Gastrocnemius medialis (tissue), 4 donors: ENCODE results near the gene GMPPB. TPM values are rescaled to one million over a fixed set of nuclear protein-coding genes. Genes with fewer than 3 reads are reported as not detected.

Source experiments
- ATAC-seq, 2 donors: fragments of 150-250 bp; one replicate each; pipeline ENCODE4 v1.9.1; 2016
- DNase-seq, 2 donors: peaks; one replicate each; pipeline ENCODE4 v3.0.0-alpha.2; 2019
- H3K27ac ChIP-seq, 4 donors: fragments of 200-600 bp; sonication (generic); 1 replicate in 1 of 4; 2 replicates in 3 of 4; pipeline ENCODE4 v1.5.1; 2016 to 2018; ENCODE audit warnings: mild to moderate bottlenecking in 2 of 4, moderate library complexity in 1 of 4
- H3K27me3 ChIP-seq, 3 donors: fragments of 200-600 bp; sonication (generic) in 2 of 3; 1 replicate in 1 of 3; 2 replicates in 2 of 3; pipeline versions ENCODE4 v1.5.1 to v1.6.0; 2016 to 2019; ENCODE audit warnings: mild to moderate bottlenecking in 1 of 3, moderate library complexity in 1 of 3
- H3K36me3 ChIP-seq, 2 donors: fragments of 200-600 bp; sonication (generic) in 1 of 2; one replicate each; pipeline ENCODE4 v1.5.1; 2017 to 2018
- H3K4me1 ChIP-seq, 2 donors: fragments of 200-600 bp; sonication (generic) in 1 of 2; one replicate each; pipeline ENCODE4 v1.5.1; 2016 to 2017; ENCODE audit warnings: mild to moderate bottlenecking in 2 of 2
- H3K4me3 ChIP-seq, 4 donors: fragments of 200-600 bp; sonication (generic) in 3 of 4; 1 replicate in 1 of 4; 2 replicates in 3 of 4; pipeline ENCODE4 v1.5.1; 2016 to 2019; ENCODE audit warnings: mild to moderate bottlenecking in 2 of 4
- H3K9me3 ChIP-seq, 3 donors: fragments of 200-600 bp; sonication (generic) in 2 of 3; 1 replicate in 1 of 3; 2 replicates in 2 of 3; pipeline ENCODE4 v1.5.1; 2016 to 2019
- CTCF ChIP-seq, 5 experiments: fragments of 450-650 bp in 3 of 5; fragments of 200-600 bp in 2 of 5; sonication (generic) in 2 of 5; IDR thresholded peaks in 4 of 5; conservative IDR thresholded peaks in 1 of 5; 1 replicate in 4 of 5; 2 replicates in 1 of 5; pipeline ENCODE4 v1.5.1; 2016 to 2019; ENCODE audit warnings: antibody characterized with exemption in 5 of 5, mild to moderate bottlenecking in 3 of 5, moderate library complexity in 3 of 5
- POLR2A ChIP-seq, 2 donors: fragments of 450-650 bp; IDR thresholded peaks; one replicate each; pipeline ENCODE4 v1.6.1; 2017; ENCODE audit warnings: antibody characterized with exemption in 2 of 2, mild to moderate bottlenecking in 2 of 2, moderate library complexity in 2 of 2
- in situ Hi-C, 4 donors: fragments of 200-750 bp; cut with MboI; loops; one replicate each; pipeline versions ENCODE4 v1.15.0 to v1.8.0; 2017; ENCODE audit warnings: low sequenced_read_pairs in 4 of 4
- intact Hi-C: fragments of 100-400 bp; cut with DNase I; formaldehyde crosslinking; loops from one replicate; pipeline ENCODE4 v1.15.1; 2023; ENCODE audit warnings: low total_unique reads
- total RNA-seq, 4 donors: library from RNA; depleted of rRNA; stranded (reverse); fragments of >200 nt; gene quantifications; one replicate each; pipeline versions ENCODE4 v1.1.0 to v1.2.3, GENCODE V29; 2016

GMPPB gene
- total RNA-seq, 4 donors from 2014 or later = 14.2 to 26.1 (median 17.0) TPM

GRCh38 chr3:49722896-49723295 is 855 bp downstream of the GMPPB start:
- peak overlapping the region; percentile 88 to 100 (median 96) for H3K27ac ChIP-seq
- peaks cover 27 to 41% of the 10 kb centered on the region in 2 donors for H3K4me1 ChIP-seq
- peak overlapping the region; percentile 79 to 99 (median 92) for H3K4me3 ChIP-seq
- ATAC-seq (no peak), DNase-seq (no peak)
- intact Hi-C loops = loop anchor here (2.0 kb wide), 1 partner anchor 80 kb away; the partner anchor contains the start of gene INKA1
- in situ Hi-C loops = no loop called here
- H3K9me3 ChIP-seq = no peaks in the 10 kb centered on the region
- no peaks in the 10 kb centered on the region for H3K27me3 ChIP-seq
- peaks cover 0 to 39% of the 10 kb centered on the region in 2 donors for H3K36me3 ChIP-seq
- TF ChIP-seq POLR2A (IDR thresholded peaks at IDR 0.05) (no peak), CTCF (IDR thresholded peaks at IDR 0.05 in 4 of 5, conservative IDR thresholded peaks at IDR 0.05 in 1 of 5) (no peak)

- Histone ChIP-seq H3K36me3 (peaks cover 0 to 33% of the 10 kb centered on the region in 2 donors), H3K9me3 (no peaks in the 10 kb centered on the region), H3K27ac (peak overlapping the region; percentile 88 to 100 (median 96)), H3K4me1 (peaks cover 27 to 41% of the 10 kb centered on the region in 2 donors), H3K27me3 (no peaks in the 10 kb centered on the region), H3K4me3 (peak overlapping the region in 2 of 4 donors; percentile 90 to 99)
- in situ Hi-C loops (no loop called here), intact Hi-C loops (loop anchor here (2.0 kb wide), 1 partner anchor 81 kb away; the partner anchor contains the start of gene INKA1)
- TF ChIP-seq POLR2A (IDR thresholded peaks at IDR 0.05) = no peak
- no peak for TF ChIP-seq CTCF (IDR thresholded peaks at IDR 0.05 in 4 of 5, conservative IDR thresholded peaks at IDR 0.05 in 1 of 5)
- ATAC-seq (no peak), DNase-seq (peak in 1 of 2 donors; percentile 22)
Observed at GRCh38 chr3:49721896-49722781, 1.6 kb downstream of the GMPPB start.

- H3K36me3 ChIP-seq = peaks cover 0 to 27% of the 10 kb centered on the region in 2 donors
Observed at GRCh38 chr3:49721596-49721895, 2.2 kb downstream of the GMPPB start.

GRCh38 chr3:49720855-49721595 is 2.7 kb downstream of the GMPPB start:
- DNase-seq (peak in 1 of 2 donors; percentile 34), ATAC-seq (no peak)
- no peak for TF ChIP-seq CTCF (IDR thresholded peaks at IDR 0.05 in 4 of 5, conservative IDR thresholded peaks at IDR 0.05 in 1 of 5)
- TF ChIP-seq POLR2A (IDR thresholded peaks at IDR 0.05) = no peak
- intact Hi-C loops (no loop called here), in situ Hi-C loops (no loop called here)
- Histone ChIP-seq H3K36me3 (peaks cover 0 to 26% of the 10 kb centered on the region in 2 donors), H3K4me3 (no peak overlapping the region), H3K27me3 (no peaks in the 10 kb centered on the region), H3K9me3 (no peaks in the 10 kb centered on the region), H3K27ac (peak overlapping the region in 1 of 4 donors; percentile 96), H3K4me1 (peaks cover 27 to 41% of the 10 kb centered on the region in 2 donors)

More at GRCh38 chr3:49721596-49721895, 2.2 kb downstream of the GMPPB start:
- H3K27ac ChIP-seq = peak overlapping the region in 2 of 4 donors; percentile 13 to 96
- no peak for DNase-seq
- H3K9me3 ChIP-seq = no peaks in the 10 kb centered on the region
- intact Hi-C loops (no loop called here), in situ Hi-C loops (no loop called here)
- ATAC-seq = no peak
- no peak overlapping the region for H3K4me3 ChIP-seq
- TF ChIP-seq CTCF (IDR thresholded peaks at IDR 0.05 in 4 of 5, conservative IDR thresholded peaks at IDR 0.05 in 1 of 5) (no peak), POLR2A (IDR thresholded peaks at IDR 0.05) (no peak)
- peaks cover 27 to 41% of the 10 kb centered on the region in 2 donors for H3K4me1 ChIP-seq
- no peaks in the 10 kb centered on the region for H3K27me3 ChIP-seq
